Measurements from ENCODE around the gene DSCAML1. TPM values are rescaled to one million over a fixed set of nuclear protein-coding genes. Genes with fewer than 3 reads are reported as not detected.

The DSCAML1 gene
- total RNA-seq, 1 donor from 2014 or later, result 0.09 TPM

DNA sequence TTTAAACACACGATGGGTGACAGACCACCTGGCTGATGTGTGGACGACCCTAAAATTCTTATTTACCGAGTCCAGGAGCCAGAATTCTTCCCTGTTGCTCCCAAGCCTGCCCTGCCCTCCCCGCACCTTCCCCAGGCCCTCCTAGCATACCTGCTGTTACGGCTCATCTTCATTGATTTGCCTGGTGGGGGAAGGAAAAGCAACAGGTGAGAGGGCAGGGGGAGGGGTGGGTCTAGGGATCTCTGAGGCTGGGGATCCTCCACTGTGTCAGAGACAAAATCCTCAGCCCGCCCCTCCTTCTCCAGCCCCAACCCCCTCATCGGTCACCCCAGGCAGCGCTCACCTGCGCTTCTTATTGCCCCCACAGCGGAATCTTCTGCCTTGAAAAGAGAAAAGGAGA, 23.5 kb upstream of the DSCAML1 start:
- DNase-seq (ENCODE audit: low read depth, low spot score), result no peak
- Mint-ChIP-seq H3K36me3 (ENCODE audit: low read depth) (no peaks in the 10 kb centered on the region), H3K4me1 (peaks cover 31% of the 10 kb centered on the region)

DNA sequence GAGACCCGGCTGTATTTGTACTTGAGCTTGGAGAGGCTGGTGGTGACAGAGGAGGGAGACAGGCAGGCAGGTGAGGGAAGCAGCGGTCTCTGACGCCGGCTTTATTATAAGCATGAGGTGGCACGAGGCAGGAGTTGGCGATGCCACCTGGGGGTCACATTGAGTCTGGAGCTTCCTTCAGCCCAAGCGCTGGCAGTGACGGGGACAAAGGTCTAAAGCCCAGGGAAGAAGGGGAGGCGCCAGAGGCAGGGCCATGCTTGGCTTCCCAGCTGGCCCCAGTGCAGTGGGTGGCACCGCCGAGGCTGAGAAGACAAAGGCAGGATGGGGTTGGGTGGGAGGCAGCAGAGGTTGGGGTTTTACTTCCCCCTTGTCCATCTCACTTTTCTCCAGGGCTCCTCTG, 23.1 kb upstream of the DSCAML1 start:
- peaks cover 36% of the 10 kb centered on the region for H3K4me1 Mint-ChIP-seq
- no peaks in the 10 kb centered on the region for H3K9me3 Mint-ChIP-seq
- H3K27ac Mint-ChIP-seq (ENCODE audit: unreplicated experiment), result no peak overlapping the region
- H3K27me3 Mint-ChIP-seq (ENCODE audit: low read depth), result no peaks in the 10 kb centered on the region
- TF ChIP-seq, protein P1, sequence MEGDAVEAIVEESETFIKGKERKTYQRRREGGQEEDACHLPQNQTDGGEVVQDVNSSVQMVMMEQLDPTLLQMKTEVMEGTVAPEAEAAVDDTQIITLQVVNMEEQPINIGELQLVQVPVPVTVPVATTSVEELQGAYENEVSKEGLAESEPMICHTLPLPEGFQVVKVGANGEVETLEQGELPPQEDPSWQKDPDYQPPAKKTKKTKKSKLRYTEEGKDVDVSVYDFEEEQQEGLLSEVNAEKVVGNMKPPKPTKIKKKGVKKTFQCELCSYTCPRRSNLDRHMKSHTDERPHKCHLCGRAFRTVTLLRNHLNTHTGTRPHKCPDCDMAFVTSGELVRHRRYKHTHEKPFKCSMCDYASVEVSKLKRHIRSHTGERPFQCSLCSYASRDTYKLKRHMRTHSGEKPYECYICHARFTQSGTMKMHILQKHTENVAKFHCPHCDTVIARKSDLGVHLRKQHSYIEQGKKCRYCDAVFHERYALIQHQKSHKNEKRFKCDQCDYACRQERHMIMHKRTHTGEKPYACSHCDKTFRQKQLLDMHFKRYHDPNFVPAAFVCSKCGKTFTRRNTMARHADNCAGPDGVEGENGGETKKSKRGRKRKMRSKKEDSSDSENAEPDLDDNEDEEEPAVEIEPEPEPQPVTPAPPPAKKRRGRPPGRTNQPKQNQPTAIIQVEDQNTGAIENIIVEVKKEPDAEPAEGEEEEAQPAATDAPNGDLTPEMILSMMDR (conservative IDR thresholded peaks at IDR 0.05), result no peak
- no peak for DNase-seq (ENCODE audit: low read depth, low spot score)
- H3K36me3 Mint-ChIP-seq (ENCODE audit: low read depth), result no peaks in the 10 kb centered on the region
- H3K4me3 Mint-ChIP-seq, result no peak overlapping the region

More for the DNA sequence above, 23.5 kb upstream of the DSCAML1 start:
- no peak overlapping the region for H3K4me3 Mint-ChIP-seq
- TF ChIP-seq, protein P1 (conservative IDR thresholded peaks at IDR 0.05), result no peak
- H3K27ac Mint-ChIP-seq (ENCODE audit: unreplicated experiment), result no peak overlapping the region
- no peaks in the 10 kb centered on the region for H3K9me3 Mint-ChIP-seq
- H3K27me3 Mint-ChIP-seq (ENCODE audit: low read depth), result no peaks in the 10 kb centered on the region

DNA sequence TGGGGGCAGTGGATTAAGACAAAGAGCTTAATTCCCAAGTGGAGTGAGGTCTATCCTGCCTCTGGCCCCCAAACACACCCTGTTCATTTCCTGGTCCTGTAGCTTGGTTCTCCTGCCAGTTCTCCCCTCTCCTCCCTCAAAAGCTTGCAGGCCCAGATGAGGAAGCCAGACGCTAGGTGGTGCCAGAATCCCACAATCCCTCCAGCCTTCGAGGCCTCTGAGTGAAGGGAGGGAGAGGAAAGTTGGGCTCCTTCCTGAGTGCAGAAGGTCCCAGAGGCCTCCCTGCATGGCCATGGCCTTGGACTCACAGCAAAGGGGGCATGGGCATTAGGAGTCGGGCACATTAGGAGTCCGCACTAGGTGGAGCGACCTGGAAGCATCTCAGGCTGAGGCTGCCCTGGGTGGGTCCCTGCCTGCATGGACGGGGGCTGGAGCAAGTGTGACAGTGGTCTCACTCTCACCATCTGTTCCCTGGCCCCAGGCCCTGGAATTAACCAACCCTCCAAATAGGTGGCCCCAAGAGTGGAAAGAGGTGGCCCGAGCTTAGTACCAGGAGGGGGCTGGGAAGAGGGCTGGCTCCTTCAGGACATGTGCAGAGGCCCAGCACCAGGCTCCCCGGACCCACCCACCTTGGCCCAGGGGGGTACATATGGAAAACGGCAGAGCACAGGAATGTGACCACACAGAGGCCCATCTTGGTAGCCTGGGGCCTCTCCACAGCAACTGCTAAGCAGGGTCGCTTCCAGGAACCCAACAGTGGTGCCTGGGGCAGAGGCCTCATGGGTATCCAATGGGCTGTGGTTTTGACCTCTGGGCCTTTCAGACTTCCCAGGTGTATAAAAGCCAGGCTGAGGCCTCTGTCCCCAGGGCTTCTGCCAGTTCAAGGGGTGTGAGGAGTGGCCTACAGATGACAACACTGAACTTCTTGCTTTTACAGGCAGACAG, 22.4 kb upstream of the DSCAML1 start:
- no peaks in the 10 kb centered on the region for H3K36me3 Mint-ChIP-seq (ENCODE audit: low read depth)
- TF ChIP-seq, protein P1 (conservative IDR thresholded peaks at IDR 0.05), result peak; percentile 78
- DNase-seq (ENCODE audit: low read depth, low spot score), result peak; percentile 84
- peaks cover 43% of the 10 kb centered on the region for H3K4me1 Mint-ChIP-seq
- H3K9me3 Mint-ChIP-seq, result no peaks in the 10 kb centered on the region
- no peak overlapping the region for H3K27ac Mint-ChIP-seq (ENCODE audit: unreplicated experiment)
- no peak overlapping the region for H3K4me3 Mint-ChIP-seq
- no peaks in the 10 kb centered on the region for H3K27me3 Mint-ChIP-seq (ENCODE audit: low read depth)

DNA sequence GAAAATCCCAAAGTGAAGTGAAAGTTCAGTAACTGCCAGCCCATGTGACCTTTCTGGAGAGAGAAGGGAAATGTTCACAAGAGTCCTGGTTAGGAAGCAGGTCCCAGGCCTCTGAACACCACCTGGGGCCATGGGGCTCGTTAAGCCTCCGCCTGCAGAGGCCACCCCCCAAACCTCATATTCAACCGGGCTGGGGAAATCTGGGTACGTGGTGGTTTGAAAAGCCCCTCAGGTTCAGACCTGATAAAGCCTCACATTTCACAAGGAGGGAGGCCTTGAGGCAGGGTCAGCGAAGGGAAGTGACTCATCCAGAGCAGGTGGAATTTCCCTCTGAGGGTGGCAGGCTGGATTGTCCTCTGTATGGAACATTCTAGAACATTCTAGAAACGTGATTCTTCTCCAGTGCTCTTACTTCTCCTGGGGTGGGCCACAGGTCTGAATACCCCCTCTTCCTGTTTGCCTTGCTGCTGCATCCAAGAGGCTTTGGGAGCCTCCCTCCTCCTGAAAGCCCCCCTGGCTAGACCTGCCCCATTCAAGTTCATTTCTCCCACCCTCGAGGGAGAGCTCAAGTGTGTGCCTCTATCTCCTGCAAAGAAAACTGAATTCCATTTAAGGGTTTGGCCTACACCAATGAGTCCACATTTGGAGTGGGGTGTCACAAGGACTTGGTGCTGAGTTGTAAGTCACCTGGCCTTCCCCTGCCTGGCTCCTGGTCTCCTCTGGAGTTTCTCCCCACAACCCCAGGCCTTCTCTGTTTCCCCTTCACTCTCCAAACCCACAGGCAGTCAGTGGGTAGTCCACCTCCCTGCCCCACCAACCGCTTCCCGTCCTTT, 21.2 kb upstream of the DSCAML1 start:
- TF ChIP-seq, protein P1 (conservative IDR thresholded peaks at IDR 0.05), result no peak
- Mint-ChIP-seq H3K27me3 (ENCODE audit: low read depth) (no peaks in the 10 kb centered on the region), H3K27ac (ENCODE audit: unreplicated experiment) (no peak overlapping the region), H3K4me1 (peaks cover 43% of the 10 kb centered on the region), H3K36me3 (ENCODE audit: low read depth) (no peaks in the 10 kb centered on the region), H3K4me3 (no peak overlapping the region), H3K9me3 (no peaks in the 10 kb centered on the region)
- DNase-seq (ENCODE audit: low read depth, low spot score), result no peak

DNA sequence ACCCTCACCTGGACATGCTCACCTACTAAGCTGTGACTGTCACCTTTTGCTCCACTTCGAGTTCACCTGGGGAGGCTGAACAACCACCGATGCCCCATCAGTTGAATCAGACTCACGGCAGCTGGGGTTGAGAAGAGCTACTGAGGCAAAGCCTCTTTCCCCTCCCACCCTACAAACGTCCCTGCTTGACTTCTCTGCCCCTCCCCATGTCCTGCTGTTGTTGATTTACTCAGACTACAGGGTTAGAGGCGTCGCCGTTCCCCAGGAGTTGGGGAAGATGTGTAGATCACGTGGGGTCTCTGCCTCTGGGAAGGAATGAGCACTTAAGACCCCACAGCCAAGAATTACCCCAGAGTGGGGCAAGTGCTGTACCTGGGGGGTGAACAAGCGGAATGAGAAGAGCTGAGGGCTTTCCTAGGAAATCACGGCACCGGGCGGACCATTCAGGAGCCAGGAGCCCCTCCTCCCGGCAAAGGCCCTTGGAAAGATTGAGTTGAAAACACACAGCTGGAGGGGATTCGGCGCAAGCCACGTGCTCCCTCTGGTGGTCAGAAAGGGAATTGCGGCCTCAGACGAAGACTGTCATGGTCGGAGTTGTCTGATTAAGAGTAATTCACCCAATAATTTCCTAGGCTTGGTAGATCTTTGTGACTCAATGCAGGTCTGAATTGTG, 20.5 kb upstream of the DSCAML1 start:
- H3K36me3 Mint-ChIP-seq (ENCODE audit: low read depth), result no peaks in the 10 kb centered on the region
- peak; percentile 97 for DNase-seq (ENCODE audit: low read depth, low spot score)
- H3K4me1 Mint-ChIP-seq, result peaks cover 39% of the 10 kb centered on the region
- TF ChIP-seq, protein P1 (conservative IDR thresholded peaks at IDR 0.05), result peak; percentile 99
- H3K4me3 Mint-ChIP-seq, result peak overlapping the region; percentile 21
- no peaks in the 10 kb centered on the region for H3K27me3 Mint-ChIP-seq (ENCODE audit: low read depth)
- peak overlapping the region; percentile 89 for H3K27ac Mint-ChIP-seq (ENCODE audit: unreplicated experiment)
- H3K9me3 Mint-ChIP-seq, result no peaks in the 10 kb centered on the region

All from neural crest cell (in vitro differentiated cells).